Neural cell (in vitro differentiated cells): ENCODE results near the gene C2CD2. TPM values are rescaled to one million over a fixed set of nuclear protein-coding genes. Genes with fewer than 3 reads are reported as not detected.

ENCODE experiments used
- H2AFZ ChIP-seq: fragments of 200-600, 300-800 bp; sonication (generic), shearing (Covaris generic); 2 replicates; pipeline ENCODE4 v1.6.0; 2014; ENCODE audit warnings: low read depth, mild to moderate bottlenecking, antibody characterized with exemption, low read length, moderate library complexity
- H3F3A ChIP-seq: fragments of 200-600 bp; shearing (Covaris generic); 2 replicates; pipeline ENCODE4 v1.6.1; 2016; ENCODE audit warnings: mild to moderate bottlenecking, moderate library complexity, mixed read lengths, antibody characterized with exemption, low read length; ENCODE audit not compliant: insufficient read depth, poor library complexity, severe bottlenecking
- H3K27ac ChIP-seq: fragments of 200-600, 300-800 bp; sonication (generic), shearing (Covaris generic); 2 replicates; pipeline ENCODE4 v1.5.1; 2014; ENCODE audit warnings: mild to moderate bottlenecking, low read length, moderate library complexity
- H3K27me3 ChIP-seq: fragments of 300-800, 200-600 bp; sonication (generic), shearing (Covaris generic); 2 replicates; pipeline ENCODE4 v1.6.0; 2014; ENCODE audit warnings: mild to moderate bottlenecking, low read depth, low read length, moderate library complexity; ENCODE audit not compliant: insufficient read depth
- H3K36me3 ChIP-seq: fragments of 300-800, 200-600 bp; sonication (generic), shearing (Covaris generic); 2 replicates; pipeline ENCODE4 v1.5.1; 2014; ENCODE audit warnings: mild to moderate bottlenecking, antibody characterized with exemption, low read length, moderate library complexity; ENCODE audit not compliant: insufficient read depth
- H3K4me2 ChIP-seq: fragments of 300-800, 200-600 bp; sonication (generic), shearing (Covaris generic); 2 replicates; pipeline ENCODE4 v1.6.0; 2014; ENCODE audit warnings: mild to moderate bottlenecking, low read length
- H3K4me3 ChIP-seq: fragments of 300-800, 200-600 bp; sonication (generic), shearing (Covaris generic); 2 replicates; pipeline ENCODE4 v1.5.1; 2014; ENCODE audit warnings: mild to moderate bottlenecking, low read length, moderate library complexity
- H3K79me2 ChIP-seq: fragments of 200-600 bp; shearing (Covaris generic); replicated peaks from 2 replicates; pipeline ENCODE4 v1.6.0; 2014; ENCODE audit warnings: mild to moderate bottlenecking, low read length, moderate library complexity; ENCODE audit not compliant: insufficient read depth
- H3K9ac ChIP-seq: fragments of 300-800, 200-600 bp; sonication (generic), shearing (Covaris generic); 2 replicates; pipeline ENCODE4 v1.6.1; 2016; ENCODE audit warnings: mild to moderate bottlenecking, low read length, mixed read lengths
- H3K9me2 ChIP-seq: fragments of 200-600 bp; shearing (Covaris generic); 2 replicates; pipeline ENCODE4 v1.6.1; 2016; ENCODE audit warnings: mild to moderate bottlenecking, low read length, mixed read lengths; ENCODE audit not compliant: insufficient read depth
- H3K9me3 ChIP-seq: fragments of 200-600, 300-800 bp; sonication (generic), shearing (Covaris generic); 2 replicates; pipeline ENCODE4 v1.6.1; 2016; ENCODE audit warnings: mild to moderate bottlenecking, mixed run types, low read length, moderate library complexity, mixed read lengths
- H4K20me1 ChIP-seq: fragments of 200-600 bp; shearing (Covaris generic); 2 replicates; pipeline ENCODE4 v1.6.1; 2016; ENCODE audit warnings: mild to moderate bottlenecking, mixed run types; ENCODE audit not compliant: insufficient read depth
- EP300 ChIP-seq: fragments of 450-650 bp; conservative IDR thresholded peaks from 2 replicates; pipeline ENCODE4 v1.6.1; 2014; ENCODE audit warnings: antibody characterized with exemption, mild to moderate bottlenecking, moderate library complexity; ENCODE audit not compliant: poor library complexity, severe bottlenecking
- EZH2 ChIP-seq: fragments of 200-600, 300-800 bp; shearing (Covaris generic), sonication (generic); IDR thresholded peaks from 2 replicates; pipeline ENCODE4 v1.6.1; 2014; ENCODE audit warnings: antibody characterized with exemption, low read length, borderline replicate concordance, mild to moderate bottlenecking; ENCODE audit not compliant: insufficient read depth, poor library complexity, severe bottlenecking
- MXI1 ChIP-seq: fragments of 450-650 bp; conservative IDR thresholded peaks from 2 replicates; pipeline ENCODE4 v1.6.1; 2014; ENCODE audit warnings: antibody characterized with exemption, mild to moderate bottlenecking; ENCODE audit not compliant: poor library complexity, severe bottlenecking
- POLR2AphosphoS5 ChIP-seq: IDR thresholded peaks from 2 replicates; pipeline ENCODE4 v1.6.1; 2012
- RAD21 ChIP-seq: fragments of 450-650 bp; conservative IDR thresholded peaks from 2 replicates; pipeline ENCODE4 v1.6.1; 2014; ENCODE audit warnings: antibody characterized with exemption, mild to moderate bottlenecking, moderate library complexity
- SMC3 ChIP-seq: fragments of 450-650 bp; conservative IDR thresholded peaks from 2 replicates; pipeline ENCODE4 v1.6.1; 2014; ENCODE audit warnings: antibody characterized with exemption, mild to moderate bottlenecking, moderate library complexity; ENCODE audit not compliant: poor library complexity
- TAF1 ChIP-seq: IDR thresholded peaks from 2 replicates; pipeline ENCODE4 v1.6.1; 2012; ENCODE audit warnings: low read depth
- polyA plus RNA-seq: library from polyadenylated mRNA; depleted of rRNA; stranded (reverse); fragments of >200 nt; gene quantifications from 2 replicates; pipeline ENCODE4 v1.2.3, GENCODE V29; 2014
- TF ChIP-seq, protein P1 (sequence below): fragments of 450-650 bp; IDR thresholded peaks from 2 replicates; pipeline ENCODE4 v1.5.1; 2014; ENCODE audit warnings: antibody characterized with exemption, mild to moderate bottlenecking, moderate library complexity; ENCODE audit not compliant: poor library complexity, severe bottlenecking
- TF ChIP-seq, protein P2 (sequence below): IDR thresholded peaks from 2 replicates; pipeline ENCODE4 v1.6.1; 2012; ENCODE audit warnings: borderline replicate concordance

Gene C2CD2
- polyA plus RNA-seq, 1 donor from 2014 or later, result 0.88 TPM

DNA sequence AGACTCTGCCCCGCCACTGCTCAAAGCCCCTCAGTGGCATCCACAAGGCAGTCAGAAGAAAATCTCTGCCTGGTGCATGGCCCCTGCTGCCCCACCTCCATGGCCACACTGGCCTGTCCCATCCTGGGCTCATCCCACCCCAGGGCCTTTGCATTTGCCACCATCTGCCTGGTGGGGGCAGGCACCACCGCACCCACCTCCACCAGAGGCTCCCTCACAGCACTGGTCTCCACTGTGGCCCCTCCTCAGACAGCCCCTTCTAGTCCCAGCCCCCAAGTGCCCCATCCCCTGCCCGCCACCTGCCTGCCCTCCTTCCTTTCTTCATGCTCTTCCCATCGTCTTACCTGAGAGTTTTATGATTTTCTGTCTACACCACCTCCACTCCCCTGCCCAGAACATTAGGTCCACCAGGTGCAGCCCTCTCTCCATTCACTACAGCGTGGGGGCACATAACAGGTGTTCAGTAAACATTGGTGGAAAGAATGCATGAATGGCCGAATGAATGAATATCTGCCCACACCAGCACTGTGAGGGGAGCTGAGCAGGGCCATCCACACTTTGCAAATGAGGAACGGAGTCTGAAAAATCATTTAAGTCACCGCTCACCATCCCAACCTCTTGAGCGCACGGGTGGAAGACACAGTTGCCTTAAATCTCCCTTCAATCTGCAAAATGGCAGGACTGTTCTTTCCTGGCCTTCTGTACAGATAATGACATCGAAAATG is 76.7 kb downstream of the C2CD2 start:
- Histone ChIP-seq H3F3A (no peaks in the 10 kb centered on the region), H3K36me3 (no peaks in the 10 kb centered on the region), H2AFZ (no peak overlapping the region), H3K79me2 (peaks cover 3% of the 10 kb centered on the region), H3K27ac (no peak overlapping the region), H3K4me3 (peak overlapping the region; percentile 93), H3K9me2 (no peaks in the 10 kb centered on the region), H4K20me1 (no peaks in the 10 kb centered on the region), H3K9me3 (no peaks in the 10 kb centered on the region), H3K4me2 (peak overlapping the region; percentile 66), H3K9ac (no peak overlapping the region), H3K27me3 (no peaks in the 10 kb centered on the region)
- TF ChIP-seq EP300 (no peak), MXI1 (no peak), POLR2AphosphoS5 (no peak), EZH2 (no peak), TAF1 (no peak), RAD21 (no peak), SMC3 (no peak)
- TF ChIP-seq, protein P1, sequence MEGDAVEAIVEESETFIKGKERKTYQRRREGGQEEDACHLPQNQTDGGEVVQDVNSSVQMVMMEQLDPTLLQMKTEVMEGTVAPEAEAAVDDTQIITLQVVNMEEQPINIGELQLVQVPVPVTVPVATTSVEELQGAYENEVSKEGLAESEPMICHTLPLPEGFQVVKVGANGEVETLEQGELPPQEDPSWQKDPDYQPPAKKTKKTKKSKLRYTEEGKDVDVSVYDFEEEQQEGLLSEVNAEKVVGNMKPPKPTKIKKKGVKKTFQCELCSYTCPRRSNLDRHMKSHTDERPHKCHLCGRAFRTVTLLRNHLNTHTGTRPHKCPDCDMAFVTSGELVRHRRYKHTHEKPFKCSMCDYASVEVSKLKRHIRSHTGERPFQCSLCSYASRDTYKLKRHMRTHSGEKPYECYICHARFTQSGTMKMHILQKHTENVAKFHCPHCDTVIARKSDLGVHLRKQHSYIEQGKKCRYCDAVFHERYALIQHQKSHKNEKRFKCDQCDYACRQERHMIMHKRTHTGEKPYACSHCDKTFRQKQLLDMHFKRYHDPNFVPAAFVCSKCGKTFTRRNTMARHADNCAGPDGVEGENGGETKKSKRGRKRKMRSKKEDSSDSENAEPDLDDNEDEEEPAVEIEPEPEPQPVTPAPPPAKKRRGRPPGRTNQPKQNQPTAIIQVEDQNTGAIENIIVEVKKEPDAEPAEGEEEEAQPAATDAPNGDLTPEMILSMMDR, result no peak
- TF ChIP-seq, protein P2, sequence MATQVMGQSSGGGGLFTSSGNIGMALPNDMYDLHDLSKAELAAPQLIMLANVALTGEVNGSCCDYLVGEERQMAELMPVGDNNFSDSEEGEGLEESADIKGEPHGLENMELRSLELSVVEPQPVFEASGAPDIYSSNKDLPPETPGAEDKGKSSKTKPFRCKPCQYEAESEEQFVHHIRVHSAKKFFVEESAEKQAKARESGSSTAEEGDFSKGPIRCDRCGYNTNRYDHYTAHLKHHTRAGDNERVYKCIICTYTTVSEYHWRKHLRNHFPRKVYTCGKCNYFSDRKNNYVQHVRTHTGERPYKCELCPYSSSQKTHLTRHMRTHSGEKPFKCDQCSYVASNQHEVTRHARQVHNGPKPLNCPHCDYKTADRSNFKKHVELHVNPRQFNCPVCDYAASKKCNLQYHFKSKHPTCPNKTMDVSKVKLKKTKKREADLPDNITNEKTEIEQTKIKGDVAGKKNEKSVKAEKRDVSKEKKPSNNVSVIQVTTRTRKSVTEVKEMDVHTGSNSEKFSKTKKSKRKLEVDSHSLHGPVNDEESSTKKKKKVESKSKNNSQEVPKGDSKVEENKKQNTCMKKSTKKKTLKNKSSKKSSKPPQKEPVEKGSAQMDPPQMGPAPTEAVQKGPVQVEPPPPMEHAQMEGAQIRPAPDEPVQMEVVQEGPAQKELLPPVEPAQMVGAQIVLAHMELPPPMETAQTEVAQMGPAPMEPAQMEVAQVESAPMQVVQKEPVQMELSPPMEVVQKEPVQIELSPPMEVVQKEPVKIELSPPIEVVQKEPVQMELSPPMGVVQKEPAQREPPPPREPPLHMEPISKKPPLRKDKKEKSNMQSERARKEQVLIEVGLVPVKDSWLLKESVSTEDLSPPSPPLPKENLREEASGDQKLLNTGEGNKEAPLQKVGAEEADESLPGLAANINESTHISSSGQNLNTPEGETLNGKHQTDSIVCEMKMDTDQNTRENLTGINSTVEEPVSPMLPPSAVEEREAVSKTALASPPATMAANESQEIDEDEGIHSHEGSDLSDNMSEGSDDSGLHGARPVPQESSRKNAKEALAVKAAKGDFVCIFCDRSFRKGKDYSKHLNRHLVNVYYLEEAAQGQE, result no peak

DNA sequence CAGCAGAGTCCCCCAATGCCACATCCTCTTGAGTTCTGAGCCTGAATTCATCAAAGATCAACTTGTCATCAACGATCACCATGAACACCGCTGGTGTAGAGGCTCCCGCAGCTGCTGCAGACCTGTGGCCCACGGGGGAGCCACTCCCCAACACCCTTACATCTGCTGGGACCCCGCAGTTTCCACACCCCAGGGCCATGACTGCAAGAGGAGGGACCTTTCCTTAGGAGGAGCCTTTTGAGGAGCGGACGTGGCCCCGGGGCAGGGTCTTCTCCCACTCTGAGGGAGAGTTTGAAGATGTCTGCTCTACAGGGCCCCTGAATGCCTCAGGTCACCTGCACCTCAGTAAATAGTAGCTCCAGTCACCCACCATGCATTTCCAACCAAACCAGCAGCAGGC is 77.4 kb downstream of the C2CD2 start:
- Histone ChIP-seq H3K27me3 (no peaks in the 10 kb centered on the region), H3K9me2 (no peaks in the 10 kb centered on the region), H3K27ac (no peak overlapping the region), H3K9ac (no peak overlapping the region), H3F3A (no peaks in the 10 kb centered on the region), H2AFZ (no peak overlapping the region), H3K79me2 (peaks cover 3% of the 10 kb centered on the region), H3K36me3 (no peaks in the 10 kb centered on the region), H3K9me3 (no peaks in the 10 kb centered on the region), H4K20me1 (no peaks in the 10 kb centered on the region), H3K4me2 (no peak overlapping the region), H3K4me3 (no peak overlapping the region)
- TF ChIP-seq EZH2 (no peak), POLR2AphosphoS5 (no peak), TAF1 (no peak), SMC3 (no peak), RAD21 (no peak), MXI1 (no peak), EP300 (no peak)
- TF ChIP-seq, protein P1, result no peak
- TF ChIP-seq, protein P2, result no peak
